ENCODE results near the gene ATF7.

- TF ChIP-seq CTCF (IDR thresholded peaks at IDR 0.05) (no peak), EZH2 (IDR thresholded peaks at IDR 0.05; ENCODE audit: borderline replicate concordance, insufficient read depth, low read depth, low read length, poor library complexity, severe bottlenecking) (no peak)
Measured at GRCh38 chr12:53564278-53564677, 61.9 kb downstream of the ATF7 start.

All from B cell (primary cell).